ENCODE data around the gene SIK2. TPM values are rescaled to one million over a fixed set of nuclear protein-coding genes. Genes with fewer than 3 reads are reported as not detected.
A peak's percentile ranks its signal among the peaks of the same experiment; 100 is the strongest.

The SIK2 gene
- total RNA-seq, 1 donor from 2014 or later = 16.3 TPM

GRCh38 chr11:111660822-111661221 is 58.6 kb downstream of the SIK2 start:
- Mint-ChIP-seq H3K9me3 (ENCODE audit: unreplicated experiment) (no peaks in the 10 kb centered on the region), H3K4me1 (ENCODE audit: unreplicated experiment) (peaks cover 21% of the 10 kb centered on the region), H3K36me3 (ENCODE audit: low read depth, unreplicated experiment) (peaks cover 3% of the 10 kb centered on the region)

GRCh38 chr11:111663820-111664219 is 61.6 kb downstream of the SIK2 start:
- no peak overlapping the region for H3K27ac Mint-ChIP-seq (ENCODE audit: unreplicated experiment)
- H3K4me1 Mint-ChIP-seq (ENCODE audit: unreplicated experiment) = peaks cover 19% of the 10 kb centered on the region
- peaks cover 3% of the 10 kb centered on the region for H3K36me3 Mint-ChIP-seq (ENCODE audit: low read depth, unreplicated experiment)
- DNase-seq (ENCODE audit: low spot score) = no peak
- H3K4me3 Mint-ChIP-seq (ENCODE audit: unreplicated experiment) = no peak overlapping the region
- no peak for TF ChIP-seq CTCF (IDR thresholded peaks at IDR 0.05; ENCODE audit: unreplicated experiment)
- peaks cover 3% of the 10 kb centered on the region for H3K27me3 Mint-ChIP-seq (ENCODE audit: unreplicated experiment)
- H3K9me3 Mint-ChIP-seq (ENCODE audit: unreplicated experiment) = no peaks in the 10 kb centered on the region

More at GRCh38 chr11:111660822-111661221, 58.6 kb downstream of the SIK2 start:
- Mint-ChIP-seq H3K27me3 (ENCODE audit: unreplicated experiment) (peaks cover 3% of the 10 kb centered on the region), H3K27ac (ENCODE audit: unreplicated experiment) (no peak overlapping the region), H3K4me3 (ENCODE audit: unreplicated experiment) (no peak overlapping the region)
- no peak for TF ChIP-seq CTCF (IDR thresholded peaks at IDR 0.05; ENCODE audit: unreplicated experiment)
- DNase-seq (ENCODE audit: low spot score) = no peak

GRCh38 chr11:111665777-111666176 is 63.5 kb downstream of the SIK2 start:
- peak; percentile 59 for DNase-seq (ENCODE audit: low spot score)
- H3K9me3 Mint-ChIP-seq (ENCODE audit: unreplicated experiment) = no peaks in the 10 kb centered on the region
- H3K4me1 Mint-ChIP-seq (ENCODE audit: unreplicated experiment) = peaks cover 7% of the 10 kb centered on the region
- no peak overlapping the region for H3K4me3 Mint-ChIP-seq (ENCODE audit: unreplicated experiment)
- H3K27ac Mint-ChIP-seq (ENCODE audit: unreplicated experiment) = no peak overlapping the region
- peaks cover 2% of the 10 kb centered on the region for H3K27me3 Mint-ChIP-seq (ENCODE audit: unreplicated experiment)
- TF ChIP-seq CTCF (IDR thresholded peaks at IDR 0.05; ENCODE audit: unreplicated experiment) = no peak
- H3K36me3 Mint-ChIP-seq (ENCODE audit: low read depth, unreplicated experiment) = peaks cover 3% of the 10 kb centered on the region

- Mint-ChIP-seq H3K27me3 (ENCODE audit: unreplicated experiment) (peaks cover 3% of the 10 kb centered on the region), H3K4me1 (ENCODE audit: unreplicated experiment) (no peaks in the 10 kb centered on the region), H3K27ac (ENCODE audit: unreplicated experiment) (no peak overlapping the region), H3K4me3 (ENCODE audit: unreplicated experiment) (no peak overlapping the region), H3K9me3 (ENCODE audit: unreplicated experiment) (no peaks in the 10 kb centered on the region), H3K36me3 (ENCODE audit: low read depth, unreplicated experiment) (peaks cover 13% of the 10 kb centered on the region)
- no peak for TF ChIP-seq CTCF (IDR thresholded peaks at IDR 0.05; ENCODE audit: unreplicated experiment)
- DNase-seq (ENCODE audit: low spot score) = no peak
Observed at GRCh38 chr11:111668980-111669379, 66.7 kb downstream of the SIK2 start.

GRCh38 chr11:111671383-111671782 is 69.1 kb downstream of the SIK2 start:
- H3K4me3 Mint-ChIP-seq (ENCODE audit: unreplicated experiment) = no peak overlapping the region
- DNase-seq (ENCODE audit: low spot score) = no peak
- H3K27ac Mint-ChIP-seq (ENCODE audit: unreplicated experiment) = no peak overlapping the region
- no peaks in the 10 kb centered on the region for H3K4me1 Mint-ChIP-seq (ENCODE audit: unreplicated experiment)
- H3K36me3 Mint-ChIP-seq (ENCODE audit: low read depth, unreplicated experiment) = peaks cover 10% of the 10 kb centered on the region
- TF ChIP-seq CTCF (IDR thresholded peaks at IDR 0.05; ENCODE audit: unreplicated experiment) = no peak
- peaks cover 3% of the 10 kb centered on the region for H3K27me3 Mint-ChIP-seq (ENCODE audit: unreplicated experiment)
- no peaks in the 10 kb centered on the region for H3K9me3 Mint-ChIP-seq (ENCODE audit: unreplicated experiment)

Measured in endothelial cell (in vitro differentiated cells).